Measurements from ENCODE around the gene ATF6. TPM values are rescaled to one million over a fixed set of nuclear protein-coding genes. Genes with fewer than 3 reads are reported as not detected.

The ATF6 gene
- total RNA-seq, 1 donor from 2014 or later, result 23.6 TPM

- DNase-seq (ENCODE audit: low spot score), result no peak
These were observed 124.5 kb downstream of the ATF6 start for GRCh38 chr1:161890574-161890973.

GRCh38 chr1:161899091-161899490 lies 133.0 kb downstream of the ATF6 start:
- no peak for DNase-seq (ENCODE audit: low spot score)

GRCh38 chr1:161900160-161900559 lies 134.0 kb downstream of the ATF6 start:
- DNase-seq (ENCODE audit: low spot score), result no peak

GRCh38 chr1:161902182-161902581 lies 136.1 kb downstream of the ATF6 start:
- DNase-seq (ENCODE audit: low spot score), result no peak

GRCh38 chr1:161905269-161905884 lies 139.3 kb downstream of the ATF6 start:
- no peak for DNase-seq (ENCODE audit: low spot score)

GRCh38 chr1:161907265-161907664 lies 141.1 kb downstream of the ATF6 start:
- DNase-seq (ENCODE audit: low spot score), result no peak

- DNase-seq (ENCODE audit: low spot score), result no peak
These were observed 142.1 kb downstream of the ATF6 start for GRCh38 chr1:161908264-161908663.

GRCh38 chr1:161910604-161911003 lies 144.5 kb downstream of the ATF6 start:
- no peak for DNase-seq (ENCODE audit: low spot score)

- no peak for DNase-seq (ENCODE audit: low spot score)
These were observed 147.5 kb downstream of the ATF6 start for GRCh38 chr1:161913482-161914140.

GRCh38 chr1:161914595-161914994 lies 148.5 kb downstream of the ATF6 start:
- DNase-seq (ENCODE audit: low spot score), result no peak

GRCh38 chr1:161915051-161915503 lies 149.0 kb downstream of the ATF6 start:
- DNase-seq (ENCODE audit: low spot score), result no peak

GRCh38 chr1:161915978-161916377 lies 149.9 kb downstream of the ATF6 start:
- DNase-seq (ENCODE audit: low spot score), result no peak

GRCh38 chr1:161919229-161919628 lies 153.1 kb downstream of the ATF6 start:
- no peak for DNase-seq (ENCODE audit: low spot score)

- DNase-seq (ENCODE audit: low spot score), result no peak
These were observed 155.4 kb downstream of the ATF6 start for GRCh38 chr1:161921491-161921890.

- DNase-seq (ENCODE audit: low spot score), result no peak
These were observed 155.9 kb downstream of the ATF6 start for GRCh38 chr1:161921990-161922389.

GRCh38 chr1:161928056-161928455 lies 161.9 kb downstream of the ATF6 start:
- DNase-seq (ENCODE audit: low spot score), result no peak

GRCh38 chr1:161929137-161929536 lies 163.0 kb downstream of the ATF6 start:
- DNase-seq (ENCODE audit: low spot score), result no peak

GRCh38 chr1:161930064-161930463 lies 163.9 kb downstream of the ATF6 start:
- no peak for DNase-seq (ENCODE audit: low spot score)

- DNase-seq (ENCODE audit: low spot score), result no peak
These were observed 166.5 kb downstream of the ATF6 start for GRCh38 chr1:161932668-161933067.

- no peak for DNase-seq (ENCODE audit: low spot score)
These were observed 167.8 kb downstream of the ATF6 start for GRCh38 chr1:161933592-161934588.

GRCh38 chr1:161935264-161935663 lies 169.1 kb downstream of the ATF6 start:
- no peak for DNase-seq (ENCODE audit: low spot score)

- no peak for DNase-seq (ENCODE audit: low spot score)
These were observed 170.7 kb downstream of the ATF6 start for GRCh38 chr1:161936786-161937185.
